A549 treated with CpdA at 1 μM for 4 hours (cell line): ENCODE measurements around the gene SHISAL1. TPM values are rescaled to one million over a fixed set of nuclear protein-coding genes. Genes with fewer than 3 reads are reported as not detected.

ENCODE experiments used
- total RNA-seq: library from RNA; stranded (reverse); fragments of 200-300 nt; extraction: Qiagen RNA extraction; gene quantifications from 5 replicates; pipeline ENCODE4 v1.2.3, GENCODE V29; 2022; ENCODE audit warnings: low read depth

SHISAL1 gene
- 7.2 to 8.4 TPM (median 7.4 TPM) in 5 replicates for total RNA-seq

DNA sequence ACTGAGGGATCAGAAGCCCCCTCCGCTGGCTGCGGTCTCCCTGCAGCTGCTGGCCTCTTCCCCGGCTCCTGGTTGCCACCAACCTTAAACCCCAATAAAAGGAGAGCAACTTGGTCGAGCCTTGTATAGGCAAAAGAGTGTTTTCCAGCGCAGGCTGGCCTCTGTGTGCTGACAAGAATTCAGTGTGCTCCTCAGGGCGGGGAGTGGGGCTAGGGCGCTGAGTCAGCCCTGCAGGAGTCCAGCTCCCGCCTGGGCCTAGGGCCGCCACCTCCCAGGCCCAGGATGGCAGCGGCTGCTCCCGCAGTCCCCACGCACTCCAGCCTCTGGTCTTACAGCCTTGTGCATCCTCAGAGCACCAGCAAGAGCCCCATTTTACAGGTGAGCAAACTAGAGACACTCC, at the start of gene SHISAL1:
Gene SHISAL1, minus strand, starts transcription at position 186 of the 400 bp plus-strand sequence. CDS start 12,006 bp downstream, outside the sequence.

Other genes with a start within 250 kb of the SHISAL1 start
- gene PARVG, start 132.0 kb downstream of the SHISAL1 start, total RNA-seq: not detected in 5 replicates
- gene RTL6, start 185.3 kb upstream of the SHISAL1 start, total RNA-seq: 24.0 to 27.9 TPM (median 26.5 TPM) in 5 replicates